Calu3 (cell line): ENCODE results near the gene NKX1-1. TPM values are rescaled to one million over a fixed set of nuclear protein-coding genes. Genes with fewer than 3 reads are reported as not detected.
"Not testable (repeated sequence)": the region's sequence is repeated elsewhere in the genome, so short reads cannot be mapped to it uniquely, and the experiment has no call there.

Experiments used
- BruUV-seq: library from RNA; stranded (reverse); fragments of 400-500 nt; replicated peaks from 2 replicates; lab custom pipeline; 2021; lab: Mats Ljungman, UMichigan
- CTCF ChIA-PET: fragments of 300-600 bp; sonication (Branson Sonifier 250); formaldehyde crosslinking; loops from one replicate; lab custom pipeline; 2022; ENCODE audit warnings: antibody characterized with exemption; lab: Charles Lee
- DNase-seq: peaks from one replicate; pipeline ENCODE4 v3.0.0; 2022
- H3K27ac Mint-ChIP-seq: one replicate; pipeline ENCODE4 v1.8.0; 2022; ENCODE audit warnings: mixed read lengths; ENCODE audit not compliant: unreplicated experiment
- H3K27me3 Mint-ChIP-seq: one replicate; pipeline ENCODE4 v1.8.0; 2022; ENCODE audit warnings: mixed read lengths; ENCODE audit not compliant: unreplicated experiment
- H3K36me3 Mint-ChIP-seq: one replicate; pipeline ENCODE4 v1.8.0; 2022; ENCODE audit warnings: mild to moderate bottlenecking, moderate library complexity, mixed read lengths; ENCODE audit not compliant: insufficient read depth, unreplicated experiment
- H3K4me1 Mint-ChIP-seq: one replicate; pipeline ENCODE4 v1.8.0; 2022; ENCODE audit warnings: mild to moderate bottlenecking, low read depth, mixed read lengths; ENCODE audit not compliant: unreplicated experiment
- H3K4me3 Mint-ChIP-seq: one replicate; pipeline ENCODE4 v1.8.0; 2022; ENCODE audit warnings: mild to moderate bottlenecking, low read depth, moderate library complexity, mixed read lengths; ENCODE audit not compliant: unreplicated experiment
- H3K9me3 Mint-ChIP-seq: one replicate; pipeline ENCODE4 v1.8.0; 2022; ENCODE audit warnings: low read depth, mixed read lengths; ENCODE audit not compliant: unreplicated experiment
- intact Hi-C: fragments of 100-400 bp; cut with micrococcal nuclease; formaldehyde crosslinking; loops from one replicate; pipeline ENCODE4 v1.10.0; 2022; ENCODE audit not compliant: unreplicated experiment
- total RNA-seq: library from RNA; stranded (reverse); gene quantifications from 2 replicates; pipeline ENCODE4 v1.2.3, GENCODE V29; 2022
- TF ChIP-seq, protein P1 (sequence below): fragments of 200-600 bp; IDR thresholded peaks from one replicate; pipeline ENCODE4 v1.8.0; 2022; ENCODE audit warnings: antibody characterized with exemption; ENCODE audit not compliant: unreplicated experiment

The NKX1-1 gene
- total RNA-seq, 1 experiment from 2014 or later, result not detected

GRCh38 chr4:1396806-1397455, 9.3 kb downstream of the NKX1-1 start:
- Mint-ChIP-seq H3K4me1 (no peaks in the 10 kb centered on the region), H3K9me3 (peaks cover 3% of the 10 kb centered on the region), H3K4me3 (no peak overlapping the region), H3K27ac (no peak overlapping the region), H3K36me3 (peaks cover 9% of the 10 kb centered on the region), H3K27me3 (no peaks in the 10 kb centered on the region)
- CTCF ChIA-PET, result no interaction called here
- no peak for DNase-seq
- BruUV-seq, result no TSS peak
- TF ChIP-seq, protein P1, sequence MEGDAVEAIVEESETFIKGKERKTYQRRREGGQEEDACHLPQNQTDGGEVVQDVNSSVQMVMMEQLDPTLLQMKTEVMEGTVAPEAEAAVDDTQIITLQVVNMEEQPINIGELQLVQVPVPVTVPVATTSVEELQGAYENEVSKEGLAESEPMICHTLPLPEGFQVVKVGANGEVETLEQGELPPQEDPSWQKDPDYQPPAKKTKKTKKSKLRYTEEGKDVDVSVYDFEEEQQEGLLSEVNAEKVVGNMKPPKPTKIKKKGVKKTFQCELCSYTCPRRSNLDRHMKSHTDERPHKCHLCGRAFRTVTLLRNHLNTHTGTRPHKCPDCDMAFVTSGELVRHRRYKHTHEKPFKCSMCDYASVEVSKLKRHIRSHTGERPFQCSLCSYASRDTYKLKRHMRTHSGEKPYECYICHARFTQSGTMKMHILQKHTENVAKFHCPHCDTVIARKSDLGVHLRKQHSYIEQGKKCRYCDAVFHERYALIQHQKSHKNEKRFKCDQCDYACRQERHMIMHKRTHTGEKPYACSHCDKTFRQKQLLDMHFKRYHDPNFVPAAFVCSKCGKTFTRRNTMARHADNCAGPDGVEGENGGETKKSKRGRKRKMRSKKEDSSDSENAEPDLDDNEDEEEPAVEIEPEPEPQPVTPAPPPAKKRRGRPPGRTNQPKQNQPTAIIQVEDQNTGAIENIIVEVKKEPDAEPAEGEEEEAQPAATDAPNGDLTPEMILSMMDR, result no peak
- intact Hi-C loops, result no loop called here

GRCh38 chr4:1395941-1396805, 10.1 kb downstream of the NKX1-1 start:
- Mint-ChIP-seq H3K4me3 (no peak overlapping the region), H3K36me3 (peaks cover 9% of the 10 kb centered on the region), H3K4me1 (no peaks in the 10 kb centered on the region), H3K9me3 (peaks cover 3% of the 10 kb centered on the region), H3K27me3 (no peaks in the 10 kb centered on the region), H3K27ac (no peak overlapping the region)
- CTCF ChIA-PET, result no interaction called here
- intact Hi-C loops, result no loop called here
- DNase-seq, result no peak
- no TSS peak for BruUV-seq
- TF ChIP-seq, protein P1, result no peak

- H3K4me3 Mint-ChIP-seq, intact Hi-C loops, H3K27ac Mint-ChIP-seq: not testable (repeated sequence)
Measured at GRCh38 chr4:1395389-1395820, 10.8 kb downstream of the NKX1-1 start.

DNA sequence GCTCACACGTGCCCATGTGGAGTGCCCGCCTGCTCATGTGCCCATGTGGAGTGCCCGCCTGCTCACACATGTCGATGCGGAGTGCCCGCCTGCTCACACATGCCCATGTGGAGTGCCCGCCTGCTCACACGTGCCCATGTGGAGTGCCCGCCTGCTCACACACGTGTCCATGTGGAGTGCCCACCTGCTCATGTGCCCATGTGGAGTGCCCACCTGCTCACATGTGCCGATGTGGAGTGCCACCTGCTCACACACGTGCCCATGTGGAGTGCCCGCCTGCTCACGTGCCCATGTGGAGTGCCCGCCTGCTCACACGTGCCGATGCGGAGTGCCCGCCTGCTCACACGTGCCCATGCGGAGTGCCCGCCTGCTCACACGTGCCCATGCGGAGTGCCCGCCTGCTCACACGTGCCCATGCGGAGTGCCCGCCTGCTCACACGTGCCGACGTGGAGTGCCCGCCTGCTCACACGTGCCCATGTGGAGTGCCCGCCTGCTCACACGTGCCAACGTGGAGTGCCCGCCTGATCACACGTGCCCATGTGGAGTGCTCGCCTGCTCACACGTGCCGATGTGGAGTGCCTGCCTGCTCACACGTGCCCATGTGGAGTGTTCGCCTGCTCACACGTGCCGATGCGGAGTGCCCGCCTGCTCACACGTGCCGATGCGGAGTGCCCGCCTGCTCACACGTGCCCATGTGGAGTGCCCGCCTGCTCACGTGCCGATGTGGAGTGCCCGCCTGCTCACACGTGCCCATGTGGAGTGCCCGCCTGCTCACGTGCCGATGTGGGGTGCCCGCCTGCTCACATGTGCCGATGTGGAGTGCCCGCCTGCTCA, 11.5 kb downstream of the NKX1-1 start:
- H3K36me3 Mint-ChIP-seq, H3K4me1 Mint-ChIP-seq, DNase-seq, H3K27ac Mint-ChIP-seq, H3K4me3 Mint-ChIP-seq, H3K9me3 Mint-ChIP-seq, BruUV-seq, H3K27me3 Mint-ChIP-seq, intact Hi-C loops: not testable (repeated sequence)
- CTCF ChIA-PET, result interaction anchor here (0.6 kb wide), 1 partner anchor 103 kb away, joined by 3 read pairs; no protein-coding TSS in a partner anchor

More at GRCh38 chr4:1395389-1395820, 10.8 kb downstream of the NKX1-1 start:
- CTCF ChIA-PET, H3K9me3 Mint-ChIP-seq, DNase-seq, BruUV-seq, H3K4me1 Mint-ChIP-seq, H3K36me3 Mint-ChIP-seq, H3K27me3 Mint-ChIP-seq: not testable (repeated sequence)

DNA sequence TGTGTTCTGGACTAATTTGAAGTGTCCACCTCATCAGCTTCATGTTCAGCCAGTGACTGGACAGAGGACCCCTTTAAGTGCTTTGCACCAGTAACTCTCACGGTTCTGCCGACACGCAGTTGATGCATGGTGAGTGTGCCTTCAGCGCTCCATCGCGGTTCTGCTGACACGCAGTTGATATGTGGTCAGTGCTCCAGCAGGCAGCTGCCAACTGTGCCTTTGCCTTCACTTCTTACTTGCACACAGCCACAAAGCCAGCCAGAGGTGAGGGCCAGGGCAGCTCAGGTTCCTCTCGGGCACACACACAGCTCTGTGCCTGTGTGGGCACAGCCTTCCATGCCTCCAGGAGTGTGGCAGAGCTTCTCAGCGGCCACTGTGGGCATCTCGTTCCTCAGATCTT, 12.4 kb downstream of the NKX1-1 start:
- Mint-ChIP-seq H3K27ac (no peak overlapping the region), H3K4me1 (no peaks in the 10 kb centered on the region), H3K4me3 (no peak overlapping the region), H3K27me3 (no peaks in the 10 kb centered on the region), H3K36me3 (peaks cover 9% of the 10 kb centered on the region), H3K9me3 (peaks cover 7% of the 10 kb centered on the region)
- TF ChIP-seq, protein P1, result no peak
- intact Hi-C loops, result no loop called here
- CTCF ChIA-PET, result interaction anchor here (0.6 kb wide), 1 partner anchor 102 kb away, joined by 3 read pairs; no protein-coding TSS in a partner anchor
- no TSS peak for BruUV-seq
- no peak for DNase-seq

- H3K4me3 Mint-ChIP-seq, H3K36me3 Mint-ChIP-seq, H3K4me1 Mint-ChIP-seq, H3K27me3 Mint-ChIP-seq, CTCF ChIA-PET, DNase-seq, BruUV-seq, H3K9me3 Mint-ChIP-seq, intact Hi-C loops, H3K27ac Mint-ChIP-seq: not testable (repeated sequence)
Measured at GRCh38 chr4:1393363-1393762, 12.9 kb downstream of the NKX1-1 start.
